GM21515 (cell line): ENCODE data around the gene CHSY3.

Experiments used
- ATAC-seq: cut with Tn5 transposase; IDR thresholded peaks from one replicate; pipeline ENCODE4 v1.9.1; 2021; ENCODE audit not compliant: unreplicated experiment

CHSY3 gene

DNA sequence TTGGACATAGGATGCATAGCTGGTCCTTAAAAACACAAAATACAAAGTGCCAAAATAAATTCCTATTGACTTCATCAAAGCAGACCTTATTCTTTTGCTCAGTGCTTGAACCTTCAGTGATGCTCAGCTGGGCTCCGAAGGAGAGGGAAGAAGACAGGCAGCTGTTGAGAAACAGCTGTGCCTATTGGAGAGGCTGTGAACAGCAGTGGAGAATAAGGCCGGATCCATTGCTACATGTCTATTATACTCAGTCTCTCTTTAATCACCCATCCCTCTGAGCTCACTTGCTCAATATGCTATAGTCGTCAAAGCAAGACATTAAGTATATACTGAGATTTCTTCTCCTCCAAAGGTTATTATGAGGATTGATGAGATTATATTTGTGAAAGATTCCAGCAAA, 174.4 kb downstream of the CHSY3 start:
- no peak for ATAC-seq

DNA sequence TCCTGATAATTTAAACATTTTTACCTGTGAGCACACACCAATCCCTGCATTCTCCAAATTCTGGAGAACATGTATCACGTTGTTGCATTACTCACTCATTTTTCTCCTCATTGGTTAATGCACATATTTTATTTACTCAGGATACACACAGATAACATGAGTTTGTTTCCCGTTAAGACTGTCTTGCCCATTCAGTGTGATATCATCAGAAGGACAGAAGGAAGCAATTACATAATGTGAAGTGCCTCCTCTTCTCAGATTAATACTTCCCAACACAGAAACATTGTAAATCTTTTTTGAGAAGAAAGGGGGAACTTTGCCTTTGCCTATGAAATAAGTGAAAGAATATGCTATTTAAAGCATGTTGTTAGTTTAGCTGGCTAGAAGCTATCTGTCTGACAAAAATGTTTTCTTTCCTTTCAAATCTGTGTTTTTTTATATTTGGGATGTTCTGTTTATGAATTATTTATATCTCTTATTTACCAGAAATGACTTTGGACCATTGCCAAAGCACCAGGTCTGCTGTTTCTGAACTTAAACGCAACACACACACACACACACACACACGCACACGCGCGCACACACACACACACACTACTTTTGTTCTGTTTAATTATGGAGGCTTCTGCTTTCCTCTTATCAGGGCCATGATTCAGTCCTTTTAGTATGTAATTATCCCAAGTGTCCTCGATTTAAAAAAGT, 186.5 kb downstream of the CHSY3 start:
- no peak for ATAC-seq

DNA sequence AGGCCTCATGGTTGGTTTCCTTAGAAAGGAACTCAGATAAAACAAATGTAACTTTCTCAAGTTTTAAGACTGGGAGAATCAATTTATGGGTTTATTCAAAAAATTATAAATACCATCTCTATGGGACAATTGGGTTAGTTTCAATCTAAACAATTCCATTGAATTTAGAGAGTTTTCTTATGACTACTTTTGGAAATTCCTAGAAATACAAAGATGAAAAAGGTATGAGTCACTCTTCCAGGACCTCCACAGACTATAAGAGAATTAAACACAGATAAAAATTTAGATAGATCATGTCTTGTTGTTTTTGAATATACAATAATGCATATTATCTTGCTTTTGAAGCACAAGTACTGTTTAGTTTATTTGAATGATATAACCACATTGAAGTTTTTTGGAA, 188.7 kb downstream of the CHSY3 start:
- ATAC-seq: no peak

DNA sequence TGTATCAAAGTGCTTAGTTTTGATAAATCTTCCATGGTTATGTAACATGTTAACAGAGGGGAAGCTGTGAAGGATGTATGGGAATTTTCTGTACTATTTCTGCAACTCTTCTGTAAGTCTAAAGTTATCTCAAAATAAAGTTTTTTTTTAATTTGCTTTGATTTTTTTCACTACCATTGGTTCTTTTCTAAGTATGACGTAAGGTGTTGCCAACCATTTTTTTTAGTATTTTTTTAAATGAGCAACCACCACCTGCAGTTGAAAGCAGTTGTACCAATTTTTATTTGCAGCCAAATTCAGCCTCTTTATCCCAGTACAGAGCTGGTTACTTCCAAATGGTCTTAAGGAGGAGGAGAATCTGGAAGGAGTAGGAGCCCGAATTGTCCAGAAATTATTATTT, 192.2 kb downstream of the CHSY3 start:
- ATAC-seq: no peak

DNA sequence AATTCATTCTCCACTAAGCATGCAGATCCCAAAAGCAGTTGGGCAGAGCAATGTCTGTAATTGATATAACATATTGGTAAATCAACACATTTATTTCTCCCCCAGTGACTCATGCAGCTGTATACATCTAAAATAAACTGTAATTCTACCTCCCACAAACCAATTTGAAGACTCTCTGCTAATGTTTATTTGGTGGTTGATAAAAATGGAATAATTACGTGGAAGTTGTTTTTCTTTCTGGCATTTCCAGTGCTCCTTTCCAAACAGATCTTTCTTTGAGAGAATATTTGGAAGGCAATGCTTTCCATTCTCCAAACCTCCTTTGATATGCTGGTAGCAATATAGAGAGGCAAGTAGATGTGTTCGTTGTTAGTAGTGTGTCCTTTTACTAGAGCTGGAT, 194.7 kb downstream of the CHSY3 start:
- ATAC-seq: no peak

DNA sequence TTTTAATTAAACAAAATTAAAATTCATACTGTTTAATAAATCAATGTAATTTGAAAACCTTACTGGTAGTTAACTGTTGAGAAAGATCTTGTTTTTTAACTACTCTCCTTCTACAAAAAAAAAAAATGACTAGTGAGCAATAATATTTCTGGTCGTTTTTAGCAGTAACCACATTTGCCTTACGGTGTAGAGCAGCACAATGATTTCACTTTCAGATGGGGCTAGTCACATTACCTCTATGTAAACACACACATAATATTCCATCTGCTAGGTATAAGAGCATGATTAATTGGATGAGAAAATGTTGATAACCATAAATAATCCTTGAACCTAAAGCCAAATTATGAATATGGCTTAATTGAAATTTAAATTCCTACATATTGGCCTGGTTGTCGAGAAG, 198.1 kb downstream of the CHSY3 start:
- peak; percentile 84 for ATAC-seq

DNA sequence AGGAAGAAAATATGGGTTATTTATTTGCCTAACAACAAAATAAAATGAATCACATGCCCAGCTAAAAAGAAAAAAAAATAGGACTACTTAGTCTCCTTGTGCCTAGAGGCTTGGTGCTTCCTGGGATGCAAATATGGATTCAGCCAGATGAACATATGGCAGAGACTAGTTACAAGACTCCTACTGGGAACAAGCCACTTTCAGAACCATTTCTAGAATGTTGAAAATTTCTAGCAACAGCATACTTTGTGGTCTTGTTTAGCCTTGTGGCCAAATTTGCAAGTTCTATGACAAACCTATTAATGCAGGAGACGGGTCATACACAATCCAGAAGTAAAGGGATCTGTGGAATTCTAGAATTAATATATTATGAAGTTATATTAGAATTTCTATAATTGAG, 198.7 kb downstream of the CHSY3 start:
- ATAC-seq: no peak

DNA sequence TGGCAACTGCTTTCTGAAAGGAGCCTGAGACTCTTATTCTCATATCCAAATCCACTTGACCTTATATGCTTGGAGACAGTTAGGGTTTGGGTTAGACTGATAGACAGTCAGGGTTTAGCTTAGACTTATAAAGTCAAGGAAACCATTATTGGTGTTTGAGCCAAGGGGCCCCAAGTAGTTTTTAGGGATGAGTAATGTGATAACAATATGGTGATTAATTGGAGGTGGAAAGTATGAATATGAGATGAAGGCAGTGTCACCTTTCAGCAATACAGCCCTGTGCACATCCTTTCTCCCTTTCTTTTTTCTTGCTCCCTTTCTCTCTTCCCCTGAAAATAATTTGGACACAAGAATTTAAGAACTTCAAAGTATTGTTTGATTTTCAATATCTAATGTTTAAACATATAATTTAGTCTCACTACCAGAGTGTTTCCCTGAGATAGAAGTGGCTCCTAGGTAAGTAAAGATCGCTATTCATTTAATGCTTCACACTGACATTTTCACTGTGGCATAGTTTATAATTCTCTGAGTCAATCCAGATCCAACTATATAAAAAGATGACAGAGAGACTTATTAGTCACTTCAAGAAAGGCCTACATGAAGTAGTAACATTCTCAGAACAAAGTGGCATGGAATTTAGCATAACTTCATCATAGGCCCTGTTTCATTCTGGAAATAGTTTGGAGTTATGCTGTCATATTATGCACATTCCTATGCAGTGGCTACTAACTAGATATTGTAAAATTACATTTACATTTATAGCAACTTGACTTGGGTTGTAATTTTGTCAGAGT, 200.8 kb downstream of the CHSY3 start:
- no peak for ATAC-seq

DNA sequence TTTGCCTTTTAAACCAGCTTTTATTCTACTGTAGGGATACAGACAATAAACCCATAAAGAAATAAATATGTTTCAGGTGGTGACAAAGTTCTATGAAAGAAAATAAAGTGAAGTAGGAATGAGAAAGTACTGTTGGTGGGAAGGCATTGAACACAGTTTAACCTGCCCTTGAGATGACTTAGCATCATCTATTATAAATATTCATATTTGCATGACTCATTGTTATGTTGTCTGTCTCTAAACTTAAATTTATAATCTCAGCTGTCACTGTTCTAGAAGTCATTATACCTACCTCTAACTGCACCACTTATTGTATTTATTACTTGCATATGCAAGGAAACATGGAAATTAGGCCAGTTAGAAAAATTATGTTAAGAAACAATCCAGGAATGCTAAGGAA, 202.2 kb downstream of the CHSY3 start:
- no peak for ATAC-seq

DNA sequence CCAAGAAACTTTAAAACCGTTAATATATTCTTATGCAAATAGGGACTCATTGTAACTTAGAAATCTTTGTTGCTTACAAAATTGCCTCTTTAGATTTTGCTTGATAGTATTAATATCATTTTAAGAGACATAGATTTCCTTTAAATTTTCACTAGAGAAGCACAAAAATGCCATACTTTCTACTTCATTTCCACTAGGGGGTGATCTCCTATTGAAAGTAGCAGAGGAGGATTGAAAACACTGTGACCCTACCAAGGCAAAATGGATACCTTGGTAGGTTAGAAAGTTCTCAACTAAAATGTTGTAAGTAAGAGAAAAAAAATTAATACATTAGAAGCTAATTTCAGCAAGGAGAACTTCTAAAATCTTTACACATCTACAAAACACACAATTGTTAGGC, 204.9 kb downstream of the CHSY3 start:
- peak; percentile 53 for ATAC-seq

DNA sequence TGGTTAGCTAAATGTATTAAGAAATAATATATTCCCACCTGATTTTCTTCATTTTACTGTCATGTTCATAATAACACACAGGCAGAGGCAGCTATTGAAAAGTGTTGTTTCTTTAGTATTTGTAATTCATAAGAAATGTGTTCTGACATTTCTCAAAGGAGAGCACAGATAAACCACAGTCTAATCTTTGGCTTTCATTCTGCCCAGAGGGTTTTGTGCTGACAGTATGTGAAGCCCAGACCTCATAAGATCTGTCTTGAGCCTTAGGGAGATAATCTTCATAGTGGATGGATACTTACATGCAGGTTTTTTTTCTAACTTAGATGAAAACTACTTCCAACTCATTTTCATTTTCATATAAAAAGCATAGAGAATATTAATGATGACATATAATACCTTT, 206.1 kb downstream of the CHSY3 start:
- no peak for ATAC-seq

DNA sequence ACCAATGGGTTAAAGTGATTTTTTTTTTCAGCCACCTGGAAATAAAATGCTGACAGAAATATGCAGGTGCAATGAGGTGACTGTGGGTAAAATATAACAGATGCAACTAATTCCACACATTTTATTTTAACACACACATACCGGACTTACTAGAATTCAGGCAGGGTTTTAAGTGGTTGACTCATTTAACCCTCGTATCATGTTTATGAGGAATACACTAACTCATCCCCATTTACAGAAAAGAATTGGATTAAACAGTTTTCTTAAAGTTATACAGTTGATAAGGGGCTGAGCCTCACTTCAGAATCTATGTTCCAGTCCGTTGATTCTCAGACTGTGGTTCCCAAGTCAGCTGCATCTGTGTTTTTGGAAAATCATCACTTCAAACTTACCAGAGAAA, 207.5 kb downstream of the CHSY3 start:
- peak; percentile 4 for ATAC-seq

DNA sequence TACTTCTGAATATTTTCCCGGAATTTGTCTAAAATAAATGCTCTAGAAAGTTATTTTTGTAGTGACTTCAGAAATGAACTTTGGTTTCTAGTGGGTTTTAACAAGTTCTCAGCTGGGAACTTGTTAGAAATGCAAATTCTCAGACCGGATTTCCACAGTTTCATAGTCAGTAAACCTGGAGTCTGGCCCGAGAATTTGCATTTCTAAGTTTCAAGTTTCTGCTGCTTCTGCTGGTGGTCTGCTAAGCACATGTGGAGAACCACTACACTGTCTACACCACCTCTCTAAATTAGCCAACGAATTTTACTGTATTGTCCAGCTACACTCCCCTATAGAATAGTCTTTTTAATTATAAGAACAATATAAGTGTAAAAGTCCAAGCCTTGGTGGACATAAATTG, 208.0 kb downstream of the CHSY3 start:
- ATAC-seq: peak; percentile 84

DNA sequence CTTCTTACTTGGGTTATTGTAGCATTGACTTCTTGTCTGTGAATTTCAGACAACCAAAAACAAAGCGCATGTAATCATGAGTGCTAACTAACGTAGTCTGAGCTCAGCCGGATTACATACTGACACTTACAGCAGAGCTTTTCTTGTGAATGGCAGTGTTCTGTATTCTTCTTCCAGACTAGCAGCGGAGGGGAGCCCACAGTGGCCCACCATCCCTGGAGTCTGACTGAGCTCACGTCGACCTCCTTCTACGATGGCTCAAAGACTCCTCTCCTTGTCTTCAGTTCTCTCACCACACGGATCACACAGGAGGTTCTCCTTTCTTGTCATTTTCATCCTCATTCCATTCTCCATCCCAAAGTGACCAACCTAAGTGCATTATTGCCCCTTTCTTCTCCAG, 211.4 kb downstream of the CHSY3 start:
- no peak for ATAC-seq

DNA sequence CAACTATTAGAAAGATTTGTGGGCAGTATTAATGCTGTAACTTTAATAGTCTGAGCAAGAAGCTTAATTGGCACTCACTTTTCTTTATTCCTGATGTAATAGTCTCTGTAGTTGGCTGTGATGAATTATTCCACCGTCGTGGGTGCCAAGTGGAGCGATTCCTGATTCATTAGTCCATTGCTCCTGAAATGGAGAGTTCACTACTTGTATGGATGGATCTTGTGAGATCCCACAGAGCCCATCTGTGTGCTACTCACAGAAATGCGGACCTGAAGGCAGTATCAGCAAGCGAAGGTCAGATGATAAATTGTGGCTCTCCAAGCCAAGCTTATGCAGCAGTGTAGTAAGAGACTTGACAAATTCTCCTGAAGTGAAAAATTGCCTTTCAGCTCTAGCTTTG, 212.2 kb downstream of the CHSY3 start:
- no peak for ATAC-seq

DNA sequence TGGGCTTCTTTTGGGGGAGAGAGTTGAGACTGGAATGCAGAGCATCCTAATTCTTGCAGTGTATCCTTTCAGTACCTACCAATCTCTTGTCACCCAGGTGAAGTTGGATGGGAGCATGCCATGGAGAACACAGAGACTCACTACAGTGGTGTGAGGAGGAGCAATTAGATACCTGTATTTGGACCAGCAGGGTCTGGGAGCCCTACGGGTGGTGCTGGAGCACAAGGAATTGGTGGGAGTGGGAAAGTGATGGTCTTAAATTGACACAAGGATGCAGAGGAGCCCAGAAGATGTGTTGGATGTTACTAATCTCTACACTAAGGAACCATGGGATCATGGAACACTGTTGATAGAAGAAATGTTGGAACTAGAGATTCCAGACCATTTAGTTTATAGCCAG, 212.7 kb downstream of the CHSY3 start:
- no peak for ATAC-seq

DNA sequence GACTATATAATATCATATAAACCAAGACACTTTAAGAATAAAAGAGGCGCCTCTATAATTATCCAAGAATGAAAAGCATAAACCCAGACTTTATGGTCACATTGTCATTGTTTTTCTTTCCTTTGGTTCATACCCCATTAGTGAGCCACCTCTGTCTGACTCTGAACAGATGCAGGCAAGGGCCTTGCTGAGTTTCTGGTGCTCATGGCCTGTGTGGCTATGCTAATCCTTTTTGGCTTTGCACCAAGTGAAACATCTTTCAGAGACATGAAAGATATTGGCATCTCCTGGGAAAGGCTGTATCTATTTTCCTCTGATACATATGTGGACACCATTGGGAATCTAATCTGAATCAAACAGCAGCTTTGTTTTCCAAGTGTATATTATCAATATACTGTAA, 222.5 kb downstream of the CHSY3 start:
- no peak for ATAC-seq

DNA sequence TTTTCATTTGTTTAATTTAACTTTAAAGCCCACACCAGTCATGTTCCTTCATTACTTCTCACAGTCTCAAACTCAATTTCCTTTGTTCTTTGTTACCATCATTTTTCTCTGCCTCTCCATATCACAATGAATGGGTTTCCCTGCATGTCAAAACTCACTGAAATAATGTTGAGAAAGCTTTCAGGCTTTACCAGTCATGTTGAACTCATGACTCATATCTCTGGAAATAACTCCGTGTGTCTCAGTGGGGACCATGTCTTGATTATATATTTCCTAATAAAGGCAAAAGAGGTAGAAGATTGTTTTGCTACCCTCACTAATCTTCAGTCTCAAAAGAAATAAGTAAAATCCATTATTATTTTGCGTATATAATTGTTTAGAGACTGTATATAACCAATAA, 231.2 kb downstream of the CHSY3 start:
- ATAC-seq: no peak

DNA sequence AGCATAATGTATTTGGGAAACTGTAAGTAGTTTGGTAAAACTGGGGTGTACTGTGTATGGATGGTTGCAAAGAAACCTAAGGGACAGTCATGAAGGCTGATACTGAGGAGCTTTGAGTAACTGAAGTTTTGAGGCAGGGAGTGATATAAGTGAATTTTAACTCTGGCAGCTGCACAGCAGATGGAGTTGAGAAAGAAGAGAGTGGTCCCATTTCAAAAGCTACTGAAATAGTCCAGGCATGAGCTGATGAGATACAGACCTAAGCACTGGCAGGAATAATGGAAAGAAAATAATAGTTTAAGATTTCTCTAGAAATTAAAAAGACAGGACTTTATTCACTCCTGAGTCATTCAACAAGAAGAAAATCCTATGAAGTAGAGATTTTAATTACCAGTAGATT, 232.0 kb downstream of the CHSY3 start:
- ATAC-seq: no peak

DNA sequence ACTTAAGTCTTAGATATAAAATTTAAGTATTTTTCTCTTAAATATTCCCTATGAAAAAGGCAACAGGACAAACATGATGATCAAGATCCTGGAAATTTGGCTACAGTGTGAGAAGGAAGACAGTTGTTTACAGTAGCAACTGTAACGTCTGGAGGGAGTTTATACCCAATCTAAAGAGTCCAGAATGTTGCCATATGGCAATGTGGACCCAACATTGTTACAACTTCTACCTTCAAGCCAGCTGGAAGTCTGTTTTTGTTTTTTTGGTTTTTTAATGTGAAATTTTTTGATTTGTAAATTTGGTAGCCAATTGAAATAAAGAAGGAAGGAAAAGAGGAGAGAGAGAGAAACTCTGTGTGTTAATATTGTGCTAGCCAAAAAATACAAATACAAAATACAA, 233.4 kb downstream of the CHSY3 start:
- ATAC-seq: no peak

DNA sequence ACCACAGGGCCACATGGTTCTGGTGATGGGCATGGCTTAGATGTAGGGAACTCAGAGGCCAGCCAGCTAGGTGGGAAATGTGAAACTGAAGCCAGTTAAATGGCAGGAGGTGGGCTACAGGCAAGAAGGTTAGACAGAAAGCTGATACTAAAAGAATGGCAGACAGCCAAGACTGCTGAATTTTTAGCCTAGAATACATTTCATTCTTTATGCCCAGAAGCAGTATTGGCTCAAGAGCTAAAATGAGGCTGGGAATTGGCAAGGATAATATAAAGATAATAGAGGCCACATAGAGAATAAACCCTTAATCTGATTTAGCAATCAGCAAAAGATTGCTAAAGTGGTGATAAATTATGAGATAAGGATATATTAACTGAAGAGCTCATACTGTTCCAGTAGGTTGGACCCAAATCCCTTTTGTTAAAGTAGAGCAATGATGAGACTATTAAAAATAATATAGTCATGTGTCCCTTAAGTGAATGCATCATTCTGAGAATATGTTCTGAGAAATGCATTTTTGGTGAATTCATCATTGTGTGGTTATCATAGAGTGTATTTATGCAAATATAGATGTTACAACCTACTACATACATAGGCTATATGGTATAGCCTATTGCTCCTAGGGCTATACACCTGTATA, 234.3 kb downstream of the CHSY3 start:
- ATAC-seq: no peak

DNA sequence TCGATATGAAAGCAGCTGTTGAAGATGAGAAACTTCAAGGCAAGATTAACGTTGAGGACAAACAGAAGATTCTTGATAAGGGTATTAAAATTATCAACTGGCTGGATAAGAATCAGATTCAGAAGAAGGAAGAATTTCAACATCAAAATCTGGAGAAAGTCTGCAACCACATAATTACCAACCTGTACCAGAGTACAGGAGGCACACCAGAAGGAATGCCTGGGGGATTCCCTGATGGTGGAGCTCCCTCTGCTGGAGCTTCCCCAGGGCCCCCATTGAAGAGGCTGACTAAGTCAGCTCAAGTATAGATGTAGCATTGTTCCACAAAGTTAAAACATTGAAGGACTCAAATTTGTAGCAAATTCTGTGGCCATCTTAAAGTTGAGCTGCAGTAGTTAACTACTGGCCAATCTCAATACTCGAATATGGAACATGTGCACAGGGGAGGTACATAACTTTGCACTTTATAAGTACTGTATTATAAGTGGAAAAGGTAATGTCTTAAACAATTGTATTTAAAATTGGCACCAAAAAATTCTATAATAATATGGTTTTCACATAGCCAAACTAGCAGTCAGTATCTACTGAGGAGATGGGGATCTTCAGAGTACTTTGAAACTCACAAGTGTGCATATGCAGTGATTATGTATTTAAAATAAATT, 237.5 kb downstream of the CHSY3 start:
- peak; percentile 69 for ATAC-seq
